Kidney (tissue), 14 donors: Measurements from ENCODE around the gene E2F4. TPM values are rescaled to one million over a fixed set of nuclear protein-coding genes. Genes with fewer than 3 reads are reported as not detected.
A peak's percentile ranks its signal among the peaks of the same experiment; 100 is the strongest.

Experiments used
- DNase-seq, 5 donors: peaks; one replicate each; pipeline ENCODE4 v3.0.0-alpha.2; 2013 to 2020
- FAIRE-seq: peaks from 2 replicates; lab custom pipeline; 2012; peaks lifted over from hg19 to GRCh38; lab: Jason Lieb, UNC
- H3K27ac ChIP-seq, 2 donors: one replicate each; pipeline ENCODE4 v1.7.0; 2013; ENCODE audit warnings: low read depth in 2 of 2, low read length in 2 of 2, inconsistent platforms in 1 of 2
- H3K27me3 ChIP-seq: one replicate; pipeline ENCODE4 v1.7.1; 2013; ENCODE audit warnings: low read length, inconsistent platforms; ENCODE audit not compliant: control insufficient read depth, insufficient read depth
- H3K36me3 ChIP-seq, 3 donors: one replicate each; pipeline versions ENCODE4 v1.7.0 to v1.7.1; 2013; ENCODE audit warnings: low read length in 3 of 3, control low read depth in 1 of 3, inconsistent platforms in 1 of 3; ENCODE audit not compliant: insufficient read depth in 3 of 3, control insufficient read depth in 2 of 3
- H3K4me1 ChIP-seq, 3 donors: one replicate each; pipeline versions ENCODE4 v1.7.0 to v1.7.1; 2013; ENCODE audit warnings: low read length in 3 of 3, inconsistent platforms in 1 of 3, low read depth in 1 of 3; ENCODE audit not compliant: control insufficient read depth in 2 of 3, insufficient read depth in 2 of 3
- H3K4me3 ChIP-seq, 3 donors: one replicate each; pipeline versions ENCODE4 v1.7.0 to v1.8.1; 2013; ENCODE audit warnings: low read length in 3 of 3, control low read depth in 1 of 3, inconsistent platforms in 1 of 3
- H3K9ac ChIP-seq, 3 donors: one replicate each; pipeline versions ENCODE4 v1.7.0 to v1.7.1; 2013; ENCODE audit warnings: low read length in 3 of 3, control low read depth in 1 of 3, inconsistent platforms in 1 of 3
- H3K9me3 ChIP-seq, 3 donors: one replicate each; pipeline versions ENCODE4 v1.7.0 to v1.7.1; 2013; ENCODE audit warnings: low read length in 3 of 3, control low read depth in 1 of 3, inconsistent platforms in 1 of 3; ENCODE audit not compliant: control insufficient read depth in 2 of 3, insufficient read depth in 1 of 3
- CTCF ChIP-seq: IDR thresholded peaks from 3 replicates; pipeline ENCODE4 v1.5.1; 2012; ENCODE audit warnings: mild to moderate bottlenecking, moderate library complexity, borderline replicate concordance; ENCODE audit not compliant: insufficient read depth; ENCODE audit errors: extremely low read depth
- intact Hi-C: fragments of 100-400 bp; cut with DNase I; formaldehyde crosslinking; loops from one replicate; pipeline ENCODE4 v1.11.1; 2022
- polyA plus RNA-seq: library from polyadenylated mRNA; stranded (reverse); fragments of 350-450 nt; fragmentation: Illumina TruSeq; extraction: RNeasy Lipid Tissue Mini Kit (QIAGEN cat#74804); gene quantifications from one replicate; pipeline ENCODE4 v1.2.3, GENCODE V29; 2014; ENCODE audit warnings: low read depth, low replicate concordance; ENCODE audit not compliant: insufficient read depth
- total RNA-seq: library from RNA; stranded (reverse); fragmentation: NEBNext Ultra II Directional; extraction: Animal tissue kit (Norgen Biotek cat#: 25700); gene quantifications from one replicate; pipeline ENCODE4 v1.2.1, GENCODE V29; 2021
- donor health status: control.
- donor health status: control.
- donor health status: control.
- donor health status: control.
- donor health status: control.
- donor health status: DM: yes; HTN: yes; CAD: no.
- donor health status: Normal renal cell carcinoma (clear cell type).

E2F4 gene
- total and polyA plus RNA-seq, 2 donors from 2014 or later = 39.1 to 54.4 TPM

- Histone ChIP-seq H3K9me3 (no peaks in the 10 kb centered on the region), H3K36me3 (no peaks in the 10 kb centered on the region), H3K27ac (no peak overlapping the region), H3K4me1 (peaks cover 0 to 24% (median 6%) of the 10 kb centered on the region in 3 donors), H3K4me3 (no peak overlapping the region), H3K9ac (no peak overlapping the region), H3K27me3 (peaks cover 47% of the 10 kb centered on the region)
- intact Hi-C loops = no loop called here
- DNase-seq (peak in 1 of 5 donors; percentile 15), FAIRE-seq (no peak)
- TF ChIP-seq CTCF = no peak
Observed at GRCh38 chr16:67157106-67157748, 34.7 kb upstream of the E2F4 start.

- Histone ChIP-seq H3K27ac (no peak overlapping the region), H3K4me3 (no peak overlapping the region), H3K4me1 (peaks cover 0 to 32% (median 6%) of the 10 kb centered on the region in 3 donors), H3K9ac (no peak overlapping the region), H3K9me3 (no peaks in the 10 kb centered on the region), H3K36me3 (no peaks in the 10 kb centered on the region), H3K27me3 (peaks cover 54% of the 10 kb centered on the region)
- no peak for FAIRE-seq
- intact Hi-C loops = no loop called here
- DNase-seq = peak in 1 of 5 donors; percentile 40
- no peak for TF ChIP-seq CTCF
Observed at GRCh38 chr16:67157892-67158635, 33.9 kb upstream of the E2F4 start.

- peaks cover 54% of the 10 kb centered on the region for H3K27me3 ChIP-seq
- peak overlapping the region; percentile 33 to 88 (median 77) for H3K4me3 ChIP-seq
- H3K9me3 ChIP-seq = no peaks in the 10 kb centered on the region
- H3K9ac ChIP-seq = peak overlapping the region in 2 of 3 donors; percentile 18 to 90
- intact Hi-C loops = no loop called here
- peak overlapping the region; percentile 8 to 67 for H3K27ac ChIP-seq
- no peaks in the 10 kb centered on the region for H3K36me3 ChIP-seq
- TF ChIP-seq CTCF = no peak
- H3K4me1 ChIP-seq = peaks cover 0 to 40% (median 6%) of the 10 kb centered on the region in 3 donors
- DNase-seq (peak in 4 of 5 donors; percentile 10 to 91 (median 61)), FAIRE-seq (no peak)
Observed at GRCh38 chr16:67158637-67159600, 33.0 kb upstream of the E2F4 start.
